ENCODE measurements around the gene CRYL1. TPM values are rescaled to one million over a fixed set of nuclear protein-coding genes. Genes with fewer than 3 reads are reported as not detected.
A peak's percentile ranks its signal among the peaks of the same experiment; 100 is the strongest.

Gene CRYL1
- total RNA-seq, 3 donors from 2014 or later = 27.5 to 68.3 (median 29.0) TPM

- Histone ChIP-seq H3K4me3 (peak overlapping the region in 1 of 3 donors; percentile 30), H3K27me3 (no peaks in the 10 kb centered on the region), H3K9me3 (no peaks in the 10 kb centered on the region), H3K27ac (no peak overlapping the region), H3K4me1 (no peaks in the 10 kb centered on the region), H3K36me3 (no peaks in the 10 kb centered on the region)
- no peak for DNase-seq (ENCODE audit: low spot score in 2 of 2)
- intact Hi-C loops (cut with DNase I; ENCODE audit: low total_unique reads) = no loop called here
- TF ChIP-seq POLR2A (IDR thresholded peaks at IDR 0.05) (no peak), CTCF (IDR thresholded peaks at IDR 0.05) (no peak), POLR2AphosphoS5 (IDR thresholded peaks at IDR 0.05) (no peak)
Measured at GRCh38 chr13:20465218-20465879, 60.3 kb downstream of the CRYL1 start.

GRCh38 chr13:20462921-20463320 is 62.7 kb downstream of the CRYL1 start:
- H3K27ac ChIP-seq = no peak overlapping the region
- intact Hi-C loops (cut with DNase I; ENCODE audit: low total_unique reads) = loop anchor here (5.0 kb wide), 1 partner anchor 644 kb away; no protein-coding TSS in a partner anchor
- H3K4me3 ChIP-seq = no peak overlapping the region
- no peaks in the 10 kb centered on the region for H3K36me3 ChIP-seq
- H3K4me1 ChIP-seq = no peaks in the 10 kb centered on the region
- no peaks in the 10 kb centered on the region for H3K9me3 ChIP-seq
- no peaks in the 10 kb centered on the region for H3K27me3 ChIP-seq
- no peak for DNase-seq (ENCODE audit: low spot score in 2 of 2)
- TF ChIP-seq POLR2AphosphoS5 (IDR thresholded peaks at IDR 0.05) (no peak), POLR2A (IDR thresholded peaks at IDR 0.05) (no peak), CTCF (IDR thresholded peaks at IDR 0.05) (no peak)

GRCh38 chr13:20462533-20462915 is 63.1 kb downstream of the CRYL1 start:
- intact Hi-C loops (cut with DNase I; ENCODE audit: low total_unique reads) = loop anchor here (5.0 kb wide), 1 partner anchor 645 kb away; no protein-coding TSS in a partner anchor
- TF ChIP-seq POLR2A (IDR thresholded peaks at IDR 0.05) (no peak), POLR2AphosphoS5 (IDR thresholded peaks at IDR 0.05) (no peak), CTCF (IDR thresholded peaks at IDR 0.05) (no peak)
- no peak overlapping the region for H3K27ac ChIP-seq
- no peaks in the 10 kb centered on the region for H3K27me3 ChIP-seq
- no peak overlapping the region for H3K4me3 ChIP-seq
- DNase-seq (ENCODE audit: low spot score in 2 of 2) = no peak
- H3K4me1 ChIP-seq = no peaks in the 10 kb centered on the region
- H3K9me3 ChIP-seq = no peaks in the 10 kb centered on the region
- no peaks in the 10 kb centered on the region for H3K36me3 ChIP-seq

- no peaks in the 10 kb centered on the region for H3K9me3 ChIP-seq
- no peak overlapping the region for H3K4me3 ChIP-seq
- H3K4me1 ChIP-seq = no peaks in the 10 kb centered on the region
- intact Hi-C loops (cut with DNase I; ENCODE audit: low total_unique reads) = loop anchor here (5.0 kb wide), 1 partner anchor 645 kb away; no protein-coding TSS in a partner anchor
- H3K36me3 ChIP-seq = no peaks in the 10 kb centered on the region
- no peaks in the 10 kb centered on the region for H3K27me3 ChIP-seq
- TF ChIP-seq POLR2A (IDR thresholded peaks at IDR 0.05) (no peak), CTCF (IDR thresholded peaks at IDR 0.05) (no peak), POLR2AphosphoS5 (IDR thresholded peaks at IDR 0.05) (no peak)
- no peak for DNase-seq (ENCODE audit: low spot score in 2 of 2)
- H3K27ac ChIP-seq = no peak overlapping the region
Measured at GRCh38 chr13:20461860-20462532, 63.7 kb downstream of the CRYL1 start.

GRCh38 chr13:20461481-20461859 is 64.2 kb downstream of the CRYL1 start:
- TF ChIP-seq CTCF (IDR thresholded peaks at IDR 0.05) = no peak
- no peak for TF ChIP-seq POLR2A (IDR thresholded peaks at IDR 0.05)
- no peak for TF ChIP-seq POLR2AphosphoS5 (IDR thresholded peaks at IDR 0.05)
- Histone ChIP-seq H3K27me3 (no peaks in the 10 kb centered on the region), H3K9me3 (no peaks in the 10 kb centered on the region), H3K36me3 (no peaks in the 10 kb centered on the region), H3K4me1 (no peaks in the 10 kb centered on the region), H3K4me3 (no peak overlapping the region), H3K27ac (no peak overlapping the region)
- DNase-seq (ENCODE audit: low spot score in 2 of 2) = no peak
- intact Hi-C loops (cut with DNase I; ENCODE audit: low total_unique reads) = loop anchor here (5.0 kb wide), 1 partner anchor 646 kb away; no protein-coding TSS in a partner anchor

Data from breast epithelium (tissue), 4 donors.